WTC11 (cell line): Measurements from ENCODE around the gene NACC2. TPM values are rescaled to one million over a fixed set of nuclear protein-coding genes. Genes with fewer than 3 reads are reported as not detected.
"Not testable (repeated sequence)": the region's sequence is repeated elsewhere in the genome, so short reads cannot be mapped to it uniquely, and the experiment has no call there.

Experiments used
- ATAC-seq: fragments of 200-7000 bp; cut with Tn5 transposase; 2 replicates; pipeline ENCODE4 v1.10.0; 2021; ENCODE audit warnings: mild to moderate bottlenecking, moderate library complexity
- CTCF ChIA-PET: fragments of 300-600 bp; sonication (Branson Sonifier 250); formaldehyde crosslinking; loops from one replicate; lab custom pipeline; 2021; ENCODE audit warnings: antibody characterized with exemption; lab: Charles Lee
- POLR2A ChIA-PET: fragments of 350-600 bp; sonication (Branson Sonifier 250); formaldehyde crosslinking; loops from one replicate; lab custom pipeline; 2021; ENCODE audit warnings: antibody characterized with exemption; lab: Charles Lee
- DNase-seq: peaks from one replicate; pipeline ENCODE4 v3.0.0; 2021; ENCODE audit warnings: low spot score
- H3K27ac Mint-ChIP-seq: 2 replicates; pipeline ENCODE4 v1.8.0; 2021; ENCODE audit warnings: mixed read lengths
- H3K27me3 Mint-ChIP-seq: 2 replicates; pipeline ENCODE4 v1.8.0; 2021; ENCODE audit warnings: low read depth, mild to moderate bottlenecking, moderate library complexity, mixed read lengths
- H3K36me3 Mint-ChIP-seq: 2 replicates; pipeline ENCODE4 v1.8.0; 2021; ENCODE audit warnings: mixed read lengths
- H3K4me1 Mint-ChIP-seq: 2 replicates; pipeline ENCODE4 v1.8.0; 2022; ENCODE audit warnings: mixed read lengths
- H3K4me3 Mint-ChIP-seq: 2 replicates; pipeline ENCODE4 v1.8.0; 2021; ENCODE audit warnings: mild to moderate bottlenecking, moderate library complexity, mixed read lengths
- H3K9me3 Mint-ChIP-seq: 2 replicates; pipeline ENCODE4 v1.8.0; 2021; ENCODE audit warnings: mixed read lengths
- CREB1 ChIP-seq: sonication (generic); formaldehyde crosslinking; IDR thresholded peaks from 2 replicates; pipeline ENCODE4 v1.8.0; 2023; ENCODE audit warnings: mild to moderate bottlenecking, missing genetic modification reagents
- GTF2I ChIP-seq: fragments of 250-450 bp; sonication (Bioruptor Pico); conservative IDR thresholded peaks from 2 replicates; pipeline ENCODE4 v1.4.0; 2021; ENCODE audit warnings: mild to moderate bottlenecking
- JAZF1 ChIP-seq: fragments of 250-450 bp; sonication (Bioruptor Pico); IDR thresholded peaks from 2 replicates; pipeline ENCODE4 v1.9.0; 2021; ENCODE audit warnings: moderate library complexity, mild to moderate bottlenecking, inconsistent platforms
- KAT7 ChIP-seq: sonication (generic); formaldehyde crosslinking; IDR thresholded peaks from 2 replicates; pipeline ENCODE4 v1.8.1; 2023; ENCODE audit warnings: missing genetic modification reagents, mild to moderate bottlenecking, borderline replicate concordance
- MXD4 ChIP-seq: fragments of 250-450 bp; sonication (Bioruptor Pico); IDR thresholded peaks from 2 replicates; pipeline ENCODE4 v1.8.0; 2021; ENCODE audit warnings: mild to moderate bottlenecking, moderate library complexity, borderline replicate concordance
- NR3C1 ChIP-seq: sonication (generic); formaldehyde crosslinking; conservative IDR thresholded peaks from 2 replicates; pipeline ENCODE4 v1.8.1; 2023; ENCODE audit warnings: low read depth, mild to moderate bottlenecking, missing genetic modification reagents
- RORB ChIP-seq: fragments of 250-450 bp; sonication (Bioruptor Pico); IDR thresholded peaks from 2 replicates; pipeline ENCODE4 v1.9.0; 2021; ENCODE audit warnings: mild to moderate bottlenecking
- SMAD4 ChIP-seq: sonication (generic); formaldehyde crosslinking; IDR thresholded peaks from 2 replicates; pipeline ENCODE4 v1.8.0; 2022; ENCODE audit warnings: mild to moderate bottlenecking, missing genetic modification reagents
- SP1 ChIP-seq: sonication (generic); formaldehyde crosslinking; conservative IDR thresholded peaks from 2 replicates; pipeline ENCODE4 v1.8.1; 2022; ENCODE audit warnings: missing genetic modification reagents
- TEAD4 ChIP-seq: sonication (generic); formaldehyde crosslinking; IDR thresholded peaks from 2 replicates; pipeline ENCODE4 v1.8.0; 2022; ENCODE audit warnings: mild to moderate bottlenecking, missing genetic modification reagents
- TP53 ChIP-seq: sonication (generic); formaldehyde crosslinking; IDR thresholded peaks from 2 replicates; pipeline ENCODE4 v1.8.1; 2023; ENCODE audit warnings: mild to moderate bottlenecking, missing genetic modification reagents
- ZNF138 ChIP-seq: sonication (generic); formaldehyde crosslinking; conservative IDR thresholded peaks from 2 replicates; pipeline ENCODE4 v1.8.1; 2022; ENCODE audit warnings: mild to moderate bottlenecking, moderate library complexity, missing genetic modification reagents
- total RNA-seq: library from RNA; stranded (reverse); gene quantifications from 3 replicates; pipeline ENCODE4 v1.2.3, GENCODE V29; 2021
- TF ChIP-seq, protein P1 (sequence below): fragments of 250-450 bp; sonication (Bioruptor Pico); IDR thresholded peaks from 2 replicates; pipeline ENCODE4 v2.1.2; 2022; ENCODE audit warnings: mild to moderate bottlenecking, moderate library complexity
- TF ChIP-seq, protein P2 (sequence below): fragments of 250-450 bp; sonication (Bioruptor Pico); IDR thresholded peaks from 2 replicates; pipeline ENCODE4 v1.8.0; 2021; ENCODE audit warnings: mild to moderate bottlenecking

NACC2 gene
- total RNA-seq, 1 experiment from 2014 or later, result 17.1 TPM

DNA sequence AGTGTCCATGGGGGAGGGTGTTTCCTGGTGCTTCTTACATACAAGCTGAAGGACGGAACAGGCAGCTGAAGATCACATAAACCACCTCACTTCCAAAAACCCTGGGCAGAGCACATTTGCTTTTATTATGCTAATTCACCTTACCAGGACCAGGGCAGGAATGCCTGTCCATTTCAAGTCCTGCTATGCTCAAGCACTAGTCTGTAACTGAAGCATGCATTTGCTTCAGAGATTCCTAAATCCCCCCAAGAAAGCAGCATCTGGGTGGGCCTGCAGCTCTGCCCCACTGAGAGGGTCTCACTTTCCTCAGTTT lies 9.4 kb upstream of the NACC2 start:
- Mint-ChIP-seq H3K27ac (no peak overlapping the region), H3K4me3 (no peak overlapping the region), H3K9me3 (no peaks in the 10 kb centered on the region), H3K27me3 (no peaks in the 10 kb centered on the region; the same call in 1 of the 2 replicates), H3K36me3 (no peaks in the 10 kb centered on the region), H3K4me1 (peaks cover 59% of the 10 kb centered on the region)
- DNase-seq, result no peak
- ChIA-PET POLR2A (interaction anchor here (0.6 kb wide), 1 partner anchor 9 kb away, joined by 3 read pairs; the partner anchor contains the start of gene NACC2), CTCF (interaction anchor here (0.7 to 1.9 kb wide), 5 partner anchors 9 to 235 kb away, joined by 3 to 11 read pairs (median 4); partner anchors contain the start of gene NACC2)
- no peak for TF ChIP-seq CREB1
- TF ChIP-seq NR3C1 (CRISPR knock-in tag), result no peak
- TF ChIP-seq, protein P1, sequence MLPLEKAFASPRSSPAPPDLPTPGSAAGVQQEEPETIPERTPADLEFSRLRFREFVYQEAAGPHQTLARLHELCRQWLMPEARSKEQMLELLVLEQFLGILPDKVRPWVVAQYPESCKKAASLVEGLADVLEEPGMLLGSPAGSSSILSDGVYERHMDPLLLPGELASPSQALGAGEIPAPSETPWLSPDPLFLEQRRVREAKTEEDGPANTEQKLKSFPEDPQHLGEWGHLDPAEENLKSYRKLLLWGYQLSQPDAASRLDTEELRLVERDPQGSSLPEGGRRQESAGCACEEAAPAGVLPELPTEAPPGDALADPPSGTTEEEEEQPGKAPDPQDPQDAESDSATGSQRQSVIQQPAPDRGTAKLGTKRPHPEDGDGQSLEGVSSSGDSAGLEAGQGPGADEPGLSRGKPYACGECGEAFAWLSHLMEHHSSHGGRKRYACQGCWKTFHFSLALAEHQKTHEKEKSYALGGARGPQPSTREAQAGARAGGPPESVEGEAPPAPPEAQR (CRISPR knock-in tag), result no peak
- no peak for TF ChIP-seq TEAD4 (CRISPR knock-in tag)
- no peak for TF ChIP-seq ZNF138 (CRISPR knock-in tag)
- TF ChIP-seq, protein P2, sequence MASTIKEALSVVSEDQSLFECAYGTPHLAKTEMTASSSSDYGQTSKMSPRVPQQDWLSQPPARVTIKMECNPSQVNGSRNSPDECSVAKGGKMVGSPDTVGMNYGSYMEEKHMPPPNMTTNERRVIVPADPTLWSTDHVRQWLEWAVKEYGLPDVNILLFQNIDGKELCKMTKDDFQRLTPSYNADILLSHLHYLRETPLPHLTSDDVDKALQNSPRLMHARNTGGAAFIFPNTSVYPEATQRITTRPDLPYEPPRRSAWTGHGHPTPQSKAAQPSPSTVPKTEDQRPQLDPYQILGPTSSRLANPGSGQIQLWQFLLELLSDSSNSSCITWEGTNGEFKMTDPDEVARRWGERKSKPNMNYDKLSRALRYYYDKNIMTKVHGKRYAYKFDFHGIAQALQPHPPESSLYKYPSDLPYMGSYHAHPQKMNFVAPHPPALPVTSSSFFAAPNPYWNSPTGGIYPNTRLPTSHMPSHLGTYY, result no peak
- TF ChIP-seq SMAD4 (CRISPR knock-in tag), result no peak
- no peak for TF ChIP-seq RORB (CRISPR knock-in tag)
- TF ChIP-seq JAZF1, result no peak
- no peak for TF ChIP-seq GTF2I (CRISPR knock-in tag)
- no peak for TF ChIP-seq MXD4 (CRISPR knock-in tag)
- TF ChIP-seq SP1 (CRISPR knock-in tag), result no peak
- peak; percentile 3 for ATAC-seq

DNA sequence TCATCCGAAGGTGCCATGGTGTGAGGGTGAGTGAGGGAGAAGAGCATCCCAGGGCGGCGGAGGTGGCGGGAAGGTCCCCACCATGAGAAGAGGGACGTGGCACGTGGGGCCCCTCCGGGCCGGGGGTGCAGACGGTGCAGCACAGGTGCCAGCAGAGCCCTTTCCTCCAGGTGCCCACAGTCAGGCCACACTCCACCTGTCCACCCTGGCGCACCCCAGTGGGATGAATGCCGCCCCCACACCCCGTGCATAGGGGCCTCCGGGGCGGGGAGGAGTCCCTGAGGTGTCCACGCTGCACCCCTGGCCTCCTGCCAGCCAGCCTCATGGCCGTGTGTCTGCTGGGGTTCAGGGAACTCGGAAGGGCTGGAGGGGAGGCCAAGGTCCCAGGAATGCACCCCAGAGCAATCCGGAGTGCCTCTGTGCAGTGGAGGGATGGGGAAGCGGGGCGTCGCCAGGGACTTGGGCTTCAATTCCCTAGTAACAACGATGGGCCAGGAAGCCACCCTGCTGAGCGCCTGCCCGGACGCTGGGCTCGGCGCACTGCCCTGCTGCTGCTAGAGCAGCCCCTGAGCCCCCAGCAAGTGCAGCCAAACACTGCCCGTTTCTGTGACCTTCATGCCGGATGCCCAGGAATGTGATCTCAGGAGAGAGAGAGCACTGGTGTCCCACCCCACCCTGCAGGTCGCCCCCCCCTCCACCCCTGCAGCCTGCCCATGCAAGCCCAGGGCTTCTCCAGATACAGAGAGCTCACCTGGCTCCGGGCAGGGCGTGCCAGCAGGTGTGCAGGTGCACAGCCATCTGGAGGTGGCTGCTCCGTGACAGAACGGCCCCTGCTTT lies 8.8 kb upstream of the NACC2 start:
- peaks cover 63% of the 10 kb centered on the region for H3K4me1 Mint-ChIP-seq
- TF ChIP-seq SP1 (CRISPR knock-in tag) (0 out of 2 replicates have a peak, but pooled peaks have one; percentile 24), TP53 (CRISPR knock-in tag) (no peak), NR3C1 (CRISPR knock-in tag) (0 out of 2 replicates have a peak, but pooled peaks have one; percentile 24), KAT7 (CRISPR knock-in tag) (no peak)
- TF ChIP-seq, all 79 proteins: peak for 2
- ATAC-seq (peak; percentile 25), DNase-seq (peak; percentile 62)
- CTCF ChIA-PET, result interaction anchor here (0.7 to 1.9 kb wide), 5 partner anchors 8 to 236 kb away, joined by 3 to 11 read pairs (median 4); partner anchors contain the start of gene NACC2
- POLR2A ChIA-PET, result interaction anchor here (0.6 kb wide), 1 partner anchor 9 kb away, joined by 3 read pairs; the partner anchor contains the start of gene NACC2
- H3K4me3 Mint-ChIP-seq, result no peak overlapping the region
- H3K36me3 Mint-ChIP-seq, result no peaks in the 10 kb centered on the region
- no peaks in the 10 kb centered on the region for H3K9me3 Mint-ChIP-seq
- H3K27ac Mint-ChIP-seq, result no peak overlapping the region
- peaks cover 3% of the 10 kb centered on the region for H3K27me3 Mint-ChIP-seq

DNA sequence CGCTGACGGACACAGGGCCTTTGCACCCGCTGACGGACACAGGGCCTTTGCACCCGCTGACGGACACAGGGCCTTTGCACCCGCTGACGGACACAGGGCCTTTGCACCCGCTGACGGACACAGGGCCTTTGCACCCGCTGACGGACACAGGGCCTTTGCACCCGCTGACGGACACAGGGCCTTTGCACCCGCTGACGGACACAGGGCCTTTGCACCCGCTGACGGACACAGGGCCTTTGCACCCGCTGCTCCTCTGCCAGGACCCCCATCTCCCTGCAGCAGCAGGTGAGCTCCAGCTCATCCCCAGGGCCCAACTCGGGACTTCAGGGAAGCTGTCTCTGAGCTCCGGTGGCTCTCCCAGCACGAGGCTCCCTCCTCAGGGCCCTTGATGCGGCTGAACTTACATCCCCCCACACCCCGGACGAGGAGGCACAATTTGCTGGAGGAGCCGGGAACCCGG lies 6.6 kb upstream of the NACC2 start:
- H3K4me3 Mint-ChIP-seq, H3K36me3 Mint-ChIP-seq, H3K27ac Mint-ChIP-seq, H3K9me3 Mint-ChIP-seq, ATAC-seq, DNase-seq: not testable (repeated sequence)
- Mint-ChIP-seq H3K27me3 (peaks cover 16% of the 10 kb centered on the region), H3K4me1 (peaks cover 49% of the 10 kb centered on the region)
- CTCF ChIA-PET, result interaction anchor here (0.6 to 1.3 kb wide), 2 partner anchors 16 to 554 kb away, joined by 3 to 5 read pairs; no protein-coding TSS in a partner anchor
- POLR2A ChIA-PET, result interaction anchor here (1.2 kb wide), 1 partner anchor 174 kb away, joined by 3 read pairs; no protein-coding TSS in a partner anchor
